RPMI7951 (cell line): ENCODE results near the gene TMEM267. TPM values are rescaled to one million over a fixed set of nuclear protein-coding genes. Genes with fewer than 3 reads are reported as not detected.
"Not testable (repeated sequence)": the region's sequence is repeated elsewhere in the genome, so short reads cannot be mapped to it uniquely, and the experiment has no call there.

ENCODE experiments used
- DNase-seq: peaks from one replicate; pipeline ENCODE4 v3.0.0-alpha.2; 2012; ENCODE audit warnings: low read depth
- total RNA-seq: library from RNA; depleted of rRNA; stranded (reverse); fragments of >200 nt; shearing (Covaris generic); gene quantifications from 2 replicates; pipeline ENCODE4 v1.2.3, GENCODE V29; 2014

TMEM267 gene
- total RNA-seq, 1 experiment from 2014 or later: 17.8 TPM

- DNase-seq: no peak
Observed at GRCh38 chr5:43456556-43456955, 27.1 kb downstream of the TMEM267 start.

GRCh38 chr5:43441575-43441974, 42.1 kb downstream of the TMEM267 start:
- not testable (repeated sequence) for DNase-seq

- no peak for DNase-seq
Observed at GRCh38 chr5:43437062-43437660, 46.5 kb downstream of the TMEM267 start.

GRCh38 chr5:43433382-43433781, 50.3 kb downstream of the TMEM267 start:
- DNase-seq: no peak

GRCh38 chr5:43432486-43433375, 50.9 kb downstream of the TMEM267 start:
- DNase-seq: peak; percentile 56

GRCh38 chr5:43429706-43430105, 54.0 kb downstream of the TMEM267 start:
- DNase-seq: no peak

- no peak for DNase-seq
Observed at GRCh38 chr5:43429016-43429415, 54.6 kb downstream of the TMEM267 start.

- DNase-seq: no peak
Observed at GRCh38 chr5:43427306-43427705, 56.4 kb downstream of the TMEM267 start.

- DNase-seq: peak; percentile 86
Observed at GRCh38 chr5:43425983-43426382, 57.7 kb downstream of the TMEM267 start.

GRCh38 chr5:43423086-43423485, 60.6 kb downstream of the TMEM267 start:
- DNase-seq: not testable (repeated sequence)

- peak; percentile 64 for DNase-seq
Observed at GRCh38 chr5:43422143-43422542, 61.5 kb downstream of the TMEM267 start.

GRCh38 chr5:43421450-43422133, 62.1 kb downstream of the TMEM267 start:
- no peak for DNase-seq

- DNase-seq: no peak
Observed at GRCh38 chr5:43420241-43420640, 63.4 kb downstream of the TMEM267 start.

- no peak for DNase-seq
Observed at GRCh38 chr5:43418561-43418960, 65.1 kb downstream of the TMEM267 start.

- DNase-seq: no peak
Observed at GRCh38 chr5:43416803-43417394, 66.8 kb downstream of the TMEM267 start.

- DNase-seq: no peak
Observed at GRCh38 chr5:43415935-43416802, 67.5 kb downstream of the TMEM267 start.

GRCh38 chr5:43413966-43414365, 69.7 kb downstream of the TMEM267 start:
- no peak for DNase-seq

- no peak for DNase-seq
Observed at GRCh38 chr5:43412644-43413043, 71.0 kb downstream of the TMEM267 start.

GRCh38 chr5:43412156-43412555, 71.5 kb downstream of the TMEM267 start, which contains the start of gene CCL28:
CCL28 (minus strand) TSS chr5:43412391; CDS start chr5:43412316, 75 bp downstream.
- DNase-seq: no peak

GRCh38 chr5:43411495-43411894, 72.2 kb downstream of the TMEM267 start:
- DNase-seq: no peak

- DNase-seq: no peak
Observed at GRCh38 chr5:43410414-43410813, 73.3 kb downstream of the TMEM267 start.
